ENCODE measurements around the gene DNAH8.
A peak's percentile ranks its signal among the peaks of the same experiment; 100 is the strongest.

DNAH8 gene

DNA sequence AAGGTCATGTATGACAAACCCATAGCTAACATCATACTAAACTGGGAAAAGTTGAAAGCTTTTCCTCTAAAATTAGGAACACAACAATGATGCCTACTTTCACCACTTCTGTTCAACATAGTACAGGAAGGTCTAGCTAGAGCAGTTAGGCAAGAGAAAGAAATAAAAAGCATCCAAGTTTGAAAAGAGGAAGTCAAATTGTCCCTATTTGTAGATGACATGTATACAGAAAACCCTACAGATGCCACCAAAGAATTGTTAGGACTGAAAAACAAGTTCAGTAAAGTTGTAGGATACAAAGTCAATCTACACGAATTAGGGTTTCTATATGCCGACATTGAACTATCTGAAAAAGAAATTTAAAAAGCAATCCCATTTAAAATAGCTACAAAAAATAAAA is 244.0 kb downstream of the DNAH8 start:
- no peak overlapping the region for H3K4me3 Mint-ChIP-seq
- CTCF ChIA-PET = no interaction called here

DNA sequence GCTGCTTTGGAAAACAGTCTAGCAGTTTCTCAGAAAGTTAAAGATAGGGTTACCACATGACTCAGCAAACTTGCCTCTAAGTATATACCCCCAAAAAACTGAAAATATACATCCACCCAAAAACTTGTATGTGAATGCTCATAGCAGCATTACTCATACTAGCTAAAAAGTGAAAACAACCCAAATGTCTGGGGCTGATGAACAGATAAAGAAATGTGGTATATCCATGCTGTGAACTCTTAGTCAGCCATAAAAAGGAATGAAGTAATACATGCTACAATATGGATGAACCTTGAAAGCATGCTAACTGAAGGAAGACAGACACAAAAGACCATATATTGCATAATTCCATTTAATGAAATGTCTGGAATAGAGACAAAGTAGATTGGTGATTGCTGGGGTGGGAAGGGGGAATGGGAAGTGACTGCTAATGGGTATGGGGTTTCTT is 253.6 kb downstream of the DNAH8 start:
- no peak overlapping the region for H3K4me3 Mint-ChIP-seq
- H3K4me1 Mint-ChIP-seq = no peaks in the 10 kb centered on the region
- H3K9me3 Mint-ChIP-seq = no peaks in the 10 kb centered on the region
- no peak overlapping the region for H3K27ac Mint-ChIP-seq
- CTCF ChIA-PET = no interaction called here
- DNase-seq = no peak
- H3K36me3 Mint-ChIP-seq = no peaks in the 10 kb centered on the region
- H3K27me3 Mint-ChIP-seq = peaks cover 6% of the 10 kb centered on the region

More for the DNA sequence above, 244.0 kb downstream of the DNAH8 start:
- H3K9me3 Mint-ChIP-seq = no peaks in the 10 kb centered on the region
- no peak for DNase-seq
- H3K27ac Mint-ChIP-seq = no peak overlapping the region
- peaks cover 17% of the 10 kb centered on the region for H3K27me3 Mint-ChIP-seq
- no peaks in the 10 kb centered on the region for H3K4me1 Mint-ChIP-seq
- H3K36me3 Mint-ChIP-seq = no peaks in the 10 kb centered on the region

DNA sequence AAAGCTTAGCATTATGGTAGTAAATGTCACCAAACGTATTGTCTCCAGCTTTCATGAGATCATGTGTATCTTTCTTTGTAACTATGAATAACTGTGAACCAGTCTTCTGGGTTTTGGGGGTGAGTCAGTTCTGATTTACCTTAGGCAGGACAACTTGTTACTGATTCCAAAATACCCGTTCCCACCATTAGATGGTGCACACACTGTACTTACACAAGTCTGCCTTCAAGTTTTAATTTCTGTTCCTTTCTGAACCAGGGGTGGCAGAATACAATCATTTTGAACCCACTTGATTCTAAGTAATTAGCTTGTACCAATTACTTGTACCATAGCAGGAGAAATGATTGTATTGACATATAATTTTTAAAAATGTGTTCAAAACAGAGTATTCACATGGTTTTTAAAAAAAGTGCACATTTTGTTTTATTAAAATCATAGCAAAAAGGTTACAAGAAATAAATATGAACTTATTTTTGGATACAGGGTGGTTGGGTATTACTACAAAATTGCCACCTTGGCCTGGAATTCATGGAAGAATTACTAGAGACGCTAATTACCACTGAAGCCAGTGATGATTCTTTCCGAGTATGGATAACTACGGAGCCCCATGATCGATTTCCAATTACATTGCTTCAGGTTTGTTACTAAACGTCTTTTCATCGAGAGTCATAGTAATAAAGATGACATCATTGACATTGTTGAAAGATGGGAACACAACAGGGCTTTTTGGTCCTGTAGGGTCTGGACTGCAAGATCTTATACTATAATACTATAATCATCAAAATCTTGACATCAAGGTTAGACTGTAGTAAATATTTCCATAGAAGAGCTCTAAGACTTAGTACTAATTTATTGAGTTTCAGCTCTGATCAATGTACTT is 258.3 kb downstream of the DNAH8 start:
- Mint-ChIP-seq H3K4me1 (no peaks in the 10 kb centered on the region), H3K4me3 (no peak overlapping the region), H3K9me3 (no peaks in the 10 kb centered on the region), H3K36me3 (no peaks in the 10 kb centered on the region), H3K27ac (no peak overlapping the region), H3K27me3 (peaks cover 23% of the 10 kb centered on the region)
- CTCF ChIA-PET = interaction anchor here (0.8 to 2.6 kb wide), 10 partner anchors 10 to 337 kb away, joined by 3 to 9 read pairs (median 5); no protein-coding TSS in a partner anchor
- peak; percentile 25 for DNase-seq

DNA sequence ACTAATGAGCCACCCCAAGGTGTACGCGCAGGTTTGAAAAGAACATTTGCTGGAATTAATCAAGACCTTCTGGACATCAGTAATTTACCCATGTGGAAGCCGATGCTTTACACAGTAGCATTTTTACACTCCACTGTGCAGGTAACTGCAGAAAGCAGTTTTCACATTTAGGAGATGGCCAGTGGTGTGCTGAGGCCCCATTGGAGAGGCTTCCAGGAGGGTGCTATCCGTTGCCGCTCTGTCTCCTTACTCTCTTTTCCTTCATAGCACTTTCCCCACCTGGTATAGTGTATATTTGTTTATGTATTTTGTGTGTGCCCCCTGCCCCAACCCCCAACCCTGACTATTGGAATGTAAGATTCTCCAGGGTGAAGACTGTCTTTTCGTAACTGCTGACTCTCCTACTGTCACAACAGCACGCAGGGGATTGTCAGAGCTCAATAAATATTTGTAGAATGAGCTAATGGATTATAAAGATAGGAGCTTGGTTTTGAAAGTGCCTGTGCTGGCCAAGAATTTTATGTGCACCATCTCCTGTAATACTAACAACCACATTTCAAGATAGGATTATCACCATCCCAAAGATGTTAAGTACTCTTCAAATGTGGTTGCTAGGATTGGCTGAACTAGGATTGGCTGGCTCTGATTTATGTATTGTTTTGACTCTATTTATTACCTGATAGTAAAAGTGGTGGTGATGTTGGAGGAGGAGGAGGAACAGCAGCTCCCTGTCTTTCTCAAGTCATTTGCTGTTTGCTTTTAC is 259.5 kb downstream of the DNAH8 start:
- peaks cover 22% of the 10 kb centered on the region for H3K27me3 Mint-ChIP-seq
- H3K4me1 Mint-ChIP-seq = no peaks in the 10 kb centered on the region
- no peak overlapping the region for H3K4me3 Mint-ChIP-seq
- no peaks in the 10 kb centered on the region for H3K9me3 Mint-ChIP-seq
- no peak overlapping the region for H3K27ac Mint-ChIP-seq
- no peaks in the 10 kb centered on the region for H3K36me3 Mint-ChIP-seq
- DNase-seq = no peak
- CTCF ChIA-PET = interaction anchor here (1.2 to 2.6 kb wide), 5 partner anchors 22 to 336 kb away, joined by 3 to 9 read pairs (median 7); no protein-coding TSS in a partner anchor

DNA sequence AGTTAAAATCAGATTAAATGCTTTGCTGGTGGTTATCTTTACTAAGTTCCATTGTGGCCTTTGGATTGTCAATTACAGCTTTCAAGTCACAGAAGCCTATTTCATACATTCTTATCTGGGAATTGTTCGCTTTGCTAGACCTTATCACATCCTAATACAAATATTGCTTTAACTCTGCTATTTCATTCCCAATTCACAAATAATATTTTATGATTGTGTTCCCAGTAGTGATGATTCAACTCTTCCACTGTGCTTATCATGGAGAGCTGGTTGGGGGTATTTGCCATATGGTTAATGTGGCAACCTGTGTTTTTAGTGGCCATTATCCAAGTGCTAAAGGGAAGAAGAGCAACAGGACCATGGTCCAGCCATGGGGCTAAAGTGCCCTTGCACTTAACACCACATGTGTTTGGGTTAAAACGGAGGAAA is 260.5 kb downstream of the DNAH8 start:
- Mint-ChIP-seq H3K36me3 (no peaks in the 10 kb centered on the region), H3K4me1 (no peaks in the 10 kb centered on the region), H3K27ac (no peak overlapping the region), H3K9me3 (no peaks in the 10 kb centered on the region), H3K27me3 (peaks cover 25% of the 10 kb centered on the region), H3K4me3 (no peak overlapping the region)
- CTCF ChIA-PET = interaction anchor here (0.6 to 1.5 kb wide), 2 partner anchors 136 to 335 kb away, joined by 3 read pairs; no protein-coding TSS in a partner anchor
- DNase-seq = no peak

DNA sequence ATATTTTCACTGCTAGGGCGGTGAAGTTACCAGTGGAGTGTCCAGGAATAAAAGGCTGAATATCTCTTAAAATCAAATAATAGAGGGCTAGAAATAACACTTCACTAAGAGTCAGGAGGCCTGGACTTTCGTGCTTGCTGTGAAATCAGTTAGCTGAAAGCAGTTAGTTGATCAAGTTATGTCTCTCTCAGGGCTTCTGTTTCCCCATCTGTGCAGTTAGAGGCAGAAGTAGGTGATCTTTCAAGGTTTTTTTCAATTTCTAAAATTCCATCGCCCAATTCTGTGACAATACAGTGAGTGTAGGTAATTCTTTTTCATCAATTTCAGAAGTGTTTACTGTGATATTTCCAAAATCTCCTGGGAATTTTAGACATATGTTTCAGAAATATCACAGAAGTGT is 260.9 kb downstream of the DNAH8 start:
- H3K9me3 Mint-ChIP-seq = no peaks in the 10 kb centered on the region
- DNase-seq = no peak
- no peaks in the 10 kb centered on the region for H3K36me3 Mint-ChIP-seq
- CTCF ChIA-PET = interaction anchor here (1.5 kb wide), 1 partner anchor 334 kb away, joined by 3 read pairs; no protein-coding TSS in a partner anchor
- no peak overlapping the region for H3K4me3 Mint-ChIP-seq
- peaks cover 25% of the 10 kb centered on the region for H3K27me3 Mint-ChIP-seq
- no peak overlapping the region for H3K27ac Mint-ChIP-seq
- H3K4me1 Mint-ChIP-seq = no peaks in the 10 kb centered on the region

DNA sequence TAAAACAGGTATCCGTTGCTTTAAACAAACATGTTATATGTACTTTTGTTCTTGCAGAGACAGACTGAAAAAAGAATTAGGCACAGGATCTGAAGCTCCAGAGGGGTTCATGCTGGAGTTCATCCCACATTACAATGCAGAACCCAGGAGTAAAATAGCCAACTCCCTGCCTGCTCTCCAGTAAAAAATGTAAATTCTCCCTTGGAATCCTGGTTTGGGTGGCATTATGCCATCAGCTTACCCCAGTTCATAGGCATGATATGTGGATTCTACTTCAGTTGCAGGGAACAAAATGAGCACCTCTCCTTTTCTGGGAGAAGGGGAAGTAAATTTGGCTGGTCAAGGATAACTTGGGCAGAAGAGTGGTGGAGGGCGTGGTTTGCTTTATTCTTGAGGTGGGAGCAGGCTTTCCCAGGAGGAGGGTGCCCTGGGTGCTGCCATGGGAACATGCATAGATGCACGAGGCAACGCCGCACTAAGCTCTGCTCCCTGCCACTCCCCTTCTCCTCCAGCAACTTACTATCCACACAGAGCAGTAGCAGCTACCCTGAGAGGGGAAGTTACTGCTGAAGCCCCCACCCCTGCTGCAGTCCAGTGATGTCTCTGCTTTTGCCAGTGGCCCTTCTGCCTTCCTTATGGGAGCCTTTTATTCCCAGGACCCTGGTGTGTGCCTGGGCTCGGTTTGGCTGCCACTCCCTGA is 261.8 kb downstream of the DNAH8 start:
- Mint-ChIP-seq H3K4me1 (no peaks in the 10 kb centered on the region), H3K36me3 (no peaks in the 10 kb centered on the region), H3K4me3 (no peak overlapping the region), H3K9me3 (no peaks in the 10 kb centered on the region), H3K27me3 (peaks cover 25% of the 10 kb centered on the region), H3K27ac (no peak overlapping the region)
- DNase-seq = no peak
- CTCF ChIA-PET = no interaction called here

DNA sequence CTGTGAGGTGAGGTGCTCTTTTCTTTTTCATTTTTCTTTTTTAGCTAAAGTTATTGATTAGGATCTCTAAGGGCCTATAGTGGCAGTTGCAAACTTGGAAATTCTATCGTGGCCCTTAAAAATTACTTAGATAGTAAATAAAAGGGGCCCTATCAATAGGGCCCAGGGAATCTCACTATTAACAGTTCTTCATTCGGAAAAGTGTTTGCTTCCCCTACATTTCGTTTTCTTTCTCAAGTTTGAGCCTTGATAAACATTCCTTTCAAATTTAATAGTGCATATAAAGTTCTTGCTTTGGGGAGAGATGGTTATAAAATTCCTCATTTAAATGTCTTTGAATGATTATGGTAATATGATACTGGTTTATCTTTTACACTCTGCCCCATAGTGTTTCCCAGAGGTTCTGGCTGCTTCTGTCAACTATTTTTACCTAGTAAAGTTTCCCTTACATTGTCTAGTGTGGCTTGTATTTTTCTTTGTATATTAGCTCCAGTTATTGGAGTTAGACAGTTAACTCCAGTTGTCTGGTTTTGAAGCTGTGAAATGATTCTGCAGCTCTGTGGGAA is 263.1 kb downstream of the DNAH8 start:
- no peak for DNase-seq
- Mint-ChIP-seq H3K4me1 (no peaks in the 10 kb centered on the region), H3K9me3 (no peaks in the 10 kb centered on the region), H3K36me3 (no peaks in the 10 kb centered on the region), H3K4me3 (no peak overlapping the region), H3K27ac (no peak overlapping the region), H3K27me3 (peaks cover 29% of the 10 kb centered on the region)
- CTCF ChIA-PET = no interaction called here

DNA sequence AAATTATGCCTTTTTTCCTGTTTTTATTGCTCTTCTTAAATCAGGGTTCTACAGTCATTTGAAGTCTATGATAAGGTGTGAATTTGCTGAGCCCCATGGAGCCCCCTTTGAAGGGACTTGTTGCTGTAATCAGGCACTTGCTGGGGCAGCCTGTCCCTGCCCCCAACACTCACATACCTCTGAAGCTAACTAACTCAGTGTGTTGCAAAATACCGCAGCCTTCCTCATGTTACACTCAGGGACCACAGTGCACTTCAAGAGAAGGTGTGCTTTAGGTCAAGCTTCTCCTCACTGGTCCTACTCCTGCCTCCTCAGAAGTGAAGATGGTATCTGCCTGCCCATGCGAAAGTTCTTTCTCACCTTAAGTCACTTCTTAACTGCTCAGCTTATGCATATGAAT is 267.4 kb downstream of the DNAH8 start:
- H3K4me1 Mint-ChIP-seq = no peaks in the 10 kb centered on the region
- H3K27ac Mint-ChIP-seq = no peak overlapping the region
- no peak overlapping the region for H3K4me3 Mint-ChIP-seq
- CTCF ChIA-PET = interaction anchor here (1.1 kb wide), 1 partner anchor 110 kb away, joined by 3 read pairs; no protein-coding TSS in a partner anchor
- H3K36me3 Mint-ChIP-seq = no peaks in the 10 kb centered on the region
- H3K27me3 Mint-ChIP-seq = peaks cover 16% of the 10 kb centered on the region
- no peaks in the 10 kb centered on the region for H3K9me3 Mint-ChIP-seq
- no peak for DNase-seq

DNA sequence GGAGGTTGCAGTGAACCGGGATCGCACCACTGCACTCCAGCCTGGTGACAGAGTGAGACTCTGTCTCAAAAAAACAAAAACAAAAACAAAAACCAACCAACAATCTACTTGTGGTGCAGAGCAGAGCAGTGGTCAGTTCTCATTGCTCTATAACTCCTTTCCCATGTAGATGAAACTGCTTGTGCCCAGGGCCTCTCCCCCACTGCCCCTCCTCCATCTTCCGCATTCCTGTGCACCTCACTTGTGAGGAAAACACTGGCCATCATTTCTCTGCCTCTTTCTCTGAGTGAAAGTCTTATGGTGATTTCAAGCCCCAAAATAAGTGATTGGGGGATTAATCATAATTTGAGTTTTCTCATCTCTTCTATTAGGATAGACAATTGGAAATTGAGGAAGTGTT is 269.6 kb downstream of the DNAH8 start:
- no peaks in the 10 kb centered on the region for H3K4me1 Mint-ChIP-seq
- CTCF ChIA-PET = no interaction called here

DNA sequence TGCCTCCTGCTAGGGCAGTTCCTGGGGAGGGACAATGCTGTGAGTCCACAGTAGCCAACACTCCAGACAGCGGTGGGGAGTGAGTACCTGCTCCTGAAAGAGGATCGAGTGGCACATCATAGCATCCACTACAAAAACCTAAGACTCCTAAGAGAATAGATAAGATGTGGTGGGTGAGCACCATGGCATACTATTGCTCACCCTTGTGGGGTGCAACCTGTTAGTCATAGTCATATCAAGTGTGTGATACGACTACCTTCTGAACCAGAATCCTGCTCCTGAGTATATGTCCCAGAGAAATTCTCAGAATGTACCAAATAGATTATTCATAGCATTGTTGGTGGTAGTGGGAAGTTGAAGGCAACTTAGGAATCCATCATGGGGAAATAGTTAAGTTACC is 270.7 kb downstream of the DNAH8 start:
- peaks cover 7% of the 10 kb centered on the region for H3K27me3 Mint-ChIP-seq
- no peak overlapping the region for H3K4me3 Mint-ChIP-seq
- CTCF ChIA-PET = no interaction called here
- no peak overlapping the region for H3K27ac Mint-ChIP-seq
- no peaks in the 10 kb centered on the region for H3K4me1 Mint-ChIP-seq
- no peaks in the 10 kb centered on the region for H3K36me3 Mint-ChIP-seq
- no peak for DNase-seq
- H3K9me3 Mint-ChIP-seq = no peaks in the 10 kb centered on the region

More for the DNA sequence above, 269.6 kb downstream of the DNAH8 start:
- no peak for DNase-seq
- no peaks in the 10 kb centered on the region for H3K9me3 Mint-ChIP-seq
- H3K4me3 Mint-ChIP-seq = no peak overlapping the region
- peaks cover 12% of the 10 kb centered on the region for H3K27me3 Mint-ChIP-seq
- no peaks in the 10 kb centered on the region for H3K36me3 Mint-ChIP-seq
- no peak overlapping the region for H3K27ac Mint-ChIP-seq

DNA sequence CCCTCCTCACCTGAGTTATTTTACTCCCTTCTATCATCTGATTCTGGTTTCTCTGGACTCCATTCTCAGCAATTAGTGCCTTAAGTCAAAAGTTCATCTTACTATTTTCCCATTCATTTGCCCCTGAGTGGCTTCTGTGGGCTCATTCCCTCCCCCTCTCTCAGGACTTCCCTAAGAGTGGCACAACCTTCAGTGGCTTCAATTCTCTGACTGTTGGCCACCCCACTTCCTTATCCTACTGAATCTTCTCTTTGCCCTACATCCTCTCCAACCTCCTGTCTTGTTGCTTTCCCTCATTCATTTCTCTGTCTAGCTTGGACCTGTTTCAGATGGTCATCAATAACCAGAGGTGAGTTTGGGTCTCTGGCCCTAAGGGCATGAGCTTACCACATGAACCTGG is 272.4 kb downstream of the DNAH8 start:
- Mint-ChIP-seq H3K9me3 (no peaks in the 10 kb centered on the region), H3K36me3 (no peaks in the 10 kb centered on the region), H3K27me3 (peaks cover 6% of the 10 kb centered on the region), H3K4me1 (no peaks in the 10 kb centered on the region), H3K4me3 (no peak overlapping the region), H3K27ac (no peak overlapping the region)
- no peak for DNase-seq
- CTCF ChIA-PET = no interaction called here

DNA sequence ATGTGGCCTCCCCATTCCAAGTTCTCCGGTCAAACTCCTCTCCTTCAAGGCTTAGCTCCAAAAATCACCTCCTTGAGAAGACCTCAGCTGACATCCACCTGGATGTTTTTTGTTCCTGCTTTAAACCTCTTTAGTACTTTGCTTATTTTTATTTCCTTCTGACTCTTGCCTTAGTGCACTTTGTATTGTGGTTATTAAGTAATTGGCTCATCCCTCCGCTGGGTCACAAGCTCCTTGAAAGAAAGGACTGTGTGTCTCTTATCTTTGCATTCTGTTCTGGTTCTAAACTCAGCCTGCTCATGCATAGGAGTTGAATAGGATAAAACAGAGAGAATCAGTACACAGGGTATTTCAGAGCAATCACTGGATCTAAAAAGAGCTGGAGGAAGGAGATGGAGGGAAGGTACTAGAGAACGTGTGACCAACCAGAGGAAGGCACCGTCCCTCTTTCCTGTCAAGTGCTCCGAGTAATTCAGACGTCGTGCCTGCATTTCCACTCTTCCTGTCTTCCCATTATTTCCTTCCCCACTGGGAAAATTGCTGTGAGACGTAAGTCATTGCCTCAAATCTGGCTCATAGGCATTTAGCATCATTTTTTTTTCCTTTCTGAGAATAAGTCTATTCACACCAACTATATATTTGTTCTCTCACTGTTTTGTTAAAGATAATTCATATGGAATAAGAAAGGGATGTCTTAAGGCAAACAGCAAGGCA is 273.8 kb downstream of the DNAH8 start:
- H3K27ac Mint-ChIP-seq = no peak overlapping the region
- H3K4me1 Mint-ChIP-seq = no peaks in the 10 kb centered on the region
- peaks cover 4% of the 10 kb centered on the region for H3K27me3 Mint-ChIP-seq
- CTCF ChIA-PET = interaction anchor here (1.3 kb wide), 1 partner anchor 14 kb away, joined by 3 read pairs; no protein-coding TSS in a partner anchor
- H3K36me3 Mint-ChIP-seq = no peaks in the 10 kb centered on the region
- no peak overlapping the region for H3K4me3 Mint-ChIP-seq
- no peak for DNase-seq
- no peaks in the 10 kb centered on the region for H3K9me3 Mint-ChIP-seq

Measured in activated naive CD4-positive, alpha-beta T cell treated with anti-CD3 and anti-CD28 coated beads, Interleukin-2, amount 10 ng/mL, durations not matched to agents 7 days and 5 days (primary cell).